NB4 (cell line): ENCODE measurements around the gene MGAM2.

Source experiments
- DNase-seq: peaks from one replicate; pipeline ENCODE4 v3.0.0; 2010; ENCODE audit warnings: low read depth
- H3K4me3 ChIP-seq: one replicate; pipeline ENCODE4 v1.5.1; 2011; ENCODE audit warnings: mild to moderate bottlenecking, low read depth, low read length, moderate library complexity
- MYC ChIP-seq: IDR thresholded peaks from 2 replicates; pipeline ENCODE4 v1.6.1; 2011; ENCODE audit warnings: low read depth, low read length
- POLR2A ChIP-seq: IDR thresholded peaks from 2 replicates; pipeline ENCODE4 v1.6.1; 2011; ENCODE audit warnings: mild to moderate bottlenecking; ENCODE audit not compliant: insufficient read length; ENCODE audit errors: extremely low read depth
- TF ChIP-seq, protein P1 (sequence below): IDR thresholded peaks from 2 replicates; pipeline ENCODE4 v1.6.1; 2011; ENCODE audit warnings: low read depth, low read length
- TF ChIP-seq, protein P2 (sequence below): IDR thresholded peaks from one replicate; pipeline ENCODE4 v1.5.1; 2012; ENCODE audit warnings: low read depth, low read length

MGAM2 gene

GRCh38 chr7:142110098-142110497, 1.4 kb upstream of the MGAM2 start:
- TF ChIP-seq MYC (no peak), POLR2A (no peak)
- TF ChIP-seq, protein P1, sequence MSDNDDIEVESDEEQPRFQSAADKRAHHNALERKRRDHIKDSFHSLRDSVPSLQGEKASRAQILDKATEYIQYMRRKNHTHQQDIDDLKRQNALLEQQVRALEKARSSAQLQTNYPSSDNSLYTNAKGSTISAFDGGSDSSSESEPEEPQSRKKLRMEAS: no peak
- TF ChIP-seq, protein P2, sequence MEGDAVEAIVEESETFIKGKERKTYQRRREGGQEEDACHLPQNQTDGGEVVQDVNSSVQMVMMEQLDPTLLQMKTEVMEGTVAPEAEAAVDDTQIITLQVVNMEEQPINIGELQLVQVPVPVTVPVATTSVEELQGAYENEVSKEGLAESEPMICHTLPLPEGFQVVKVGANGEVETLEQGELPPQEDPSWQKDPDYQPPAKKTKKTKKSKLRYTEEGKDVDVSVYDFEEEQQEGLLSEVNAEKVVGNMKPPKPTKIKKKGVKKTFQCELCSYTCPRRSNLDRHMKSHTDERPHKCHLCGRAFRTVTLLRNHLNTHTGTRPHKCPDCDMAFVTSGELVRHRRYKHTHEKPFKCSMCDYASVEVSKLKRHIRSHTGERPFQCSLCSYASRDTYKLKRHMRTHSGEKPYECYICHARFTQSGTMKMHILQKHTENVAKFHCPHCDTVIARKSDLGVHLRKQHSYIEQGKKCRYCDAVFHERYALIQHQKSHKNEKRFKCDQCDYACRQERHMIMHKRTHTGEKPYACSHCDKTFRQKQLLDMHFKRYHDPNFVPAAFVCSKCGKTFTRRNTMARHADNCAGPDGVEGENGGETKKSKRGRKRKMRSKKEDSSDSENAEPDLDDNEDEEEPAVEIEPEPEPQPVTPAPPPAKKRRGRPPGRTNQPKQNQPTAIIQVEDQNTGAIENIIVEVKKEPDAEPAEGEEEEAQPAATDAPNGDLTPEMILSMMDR: no peak
- no peak for DNase-seq
- no peak overlapping the region for H3K4me3 ChIP-seq

DNA sequence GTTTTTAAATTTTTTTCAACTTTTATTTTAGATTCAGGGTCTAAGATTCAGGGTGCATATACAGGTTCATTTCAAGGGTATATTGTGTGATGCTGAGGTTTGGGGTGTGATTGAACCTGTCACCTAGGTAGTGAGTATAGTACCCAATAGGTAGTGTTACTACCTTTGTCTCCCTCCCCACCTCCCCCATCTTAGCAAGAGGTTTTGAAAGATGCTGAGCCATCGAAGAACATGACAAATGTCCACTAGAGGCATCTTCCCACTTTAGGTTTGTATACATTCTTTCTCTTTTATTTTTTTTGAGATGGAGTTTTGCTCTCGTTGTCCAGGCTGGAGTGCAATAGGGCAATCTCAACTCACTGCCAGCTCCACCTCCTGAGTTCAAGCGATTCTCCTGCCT, 880 bp upstream of the MGAM2 start:
- TF ChIP-seq POLR2A (no peak), MYC (no peak)
- TF ChIP-seq, protein P1: no peak
- TF ChIP-seq, protein P2: no peak
- DNase-seq: no peak
- H3K4me3 ChIP-seq: no peak overlapping the region

GRCh38 chr7:142112086-142112485, 568 bp downstream of the MGAM2 start:
- TF ChIP-seq POLR2A (no peak), MYC (no peak)
- TF ChIP-seq, protein P2: no peak
- no peak overlapping the region for H3K4me3 ChIP-seq
- DNase-seq: no peak

GRCh38 chr7:142114207-142114606, 2.7 kb downstream of the MGAM2 start:
- DNase-seq: no peak
- H3K4me3 ChIP-seq: no peak overlapping the region
- TF ChIP-seq, protein P1: no peak
- TF ChIP-seq MYC: no peak
- TF ChIP-seq, protein P2: no peak
- no peak for TF ChIP-seq POLR2A

DNA sequence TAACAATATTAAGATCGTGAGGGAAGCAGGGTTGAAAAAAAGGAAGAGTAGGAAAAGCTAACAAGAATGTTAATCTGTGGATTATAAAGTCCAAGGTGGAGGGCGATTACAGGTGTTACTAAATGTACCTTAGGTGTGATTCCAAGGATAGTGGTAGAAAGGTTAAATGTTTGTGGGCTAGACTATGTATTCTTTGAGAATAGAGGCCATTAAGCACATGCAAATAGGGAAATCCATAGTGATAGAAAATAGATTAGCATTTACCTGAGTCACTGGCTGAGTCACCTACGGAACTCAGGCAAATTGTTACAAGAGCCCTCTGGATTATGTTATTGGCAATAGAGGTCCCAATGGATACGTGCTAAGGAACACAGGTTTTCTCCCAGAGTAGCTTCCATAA, 9.0 kb downstream of the MGAM2 start:
- no peak for TF ChIP-seq MYC
- TF ChIP-seq, protein P1: no peak
- TF ChIP-seq, protein P2: no peak
- TF ChIP-seq POLR2A: no peak
- no peak for DNase-seq
- no peak overlapping the region for H3K4me3 ChIP-seq

DNA sequence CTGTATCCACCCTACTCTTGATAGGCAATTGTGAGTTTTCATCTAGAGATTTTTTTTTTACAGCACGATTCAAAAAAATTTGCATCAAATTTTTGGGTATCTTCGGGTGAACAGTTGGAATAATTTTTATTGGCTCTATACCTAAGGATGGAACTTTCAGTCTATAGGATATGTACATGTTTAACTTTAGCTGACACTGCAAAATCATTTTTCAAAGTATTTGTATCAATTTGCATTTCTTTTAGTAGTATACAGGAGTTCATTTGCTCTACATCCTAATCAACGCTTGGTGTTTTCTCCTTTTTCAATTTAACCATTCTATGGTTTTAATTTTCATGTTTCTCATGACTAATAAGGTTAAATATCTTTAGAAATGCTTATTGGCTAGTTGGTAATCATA, 11.7 kb downstream of the MGAM2 start:
- TF ChIP-seq MYC (no peak), POLR2A (no peak)
- TF ChIP-seq, protein P1: no peak
- TF ChIP-seq, protein P2: no peak
- no peak overlapping the region for H3K4me3 ChIP-seq
- no peak for DNase-seq
